Activated naive CD4-positive, alpha-beta T cell treated with Interleukin-2 at 50 U/mL for 16 hours (primary cell): ENCODE measurements around the gene FREM3.
"Not testable (repeated sequence)": the region's sequence is repeated elsewhere in the genome, so short reads cannot be mapped to it uniquely, and the experiment has no call there.

Experiments
- DNase-seq: peaks from one replicate; pipeline ENCODE4 v3.0.0-alpha.2; 2020

Gene FREM3

GRCh38 chr4:143700416-143701352 is at the start of gene FREM3:
Gene FREM3 (minus strand): TSS chr4:143700675. CDS start chr4:143700675, 0 bp downstream.
- no peak for DNase-seq

GRCh38 chr4:143745874-143746273 is 45.4 kb upstream of the FREM3 start:
- no peak for DNase-seq

DNA sequence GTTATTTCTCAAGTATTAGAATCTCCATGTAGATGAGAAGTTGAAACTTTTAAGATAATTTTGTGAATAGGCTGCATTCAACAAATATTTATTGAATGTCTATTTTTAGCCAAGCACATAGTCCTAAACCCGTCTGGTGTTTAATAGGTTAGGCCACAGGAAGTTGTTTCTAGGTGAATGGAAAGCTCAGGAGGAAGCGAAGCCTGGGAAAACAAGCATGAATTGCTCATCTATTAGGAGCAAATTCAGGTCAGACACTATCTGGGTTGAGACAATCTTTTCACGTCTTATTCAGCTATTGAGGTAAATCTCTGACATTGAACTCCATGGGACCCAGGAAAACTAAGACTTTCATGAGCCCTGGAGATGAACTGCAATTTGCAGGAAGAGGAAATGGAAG is 43.1 kb upstream of the FREM3 start:
- DNase-seq, result no peak

GRCh38 chr4:143742834-143743233 is 42.4 kb upstream of the FREM3 start:
- DNase-seq, result no peak

GRCh38 chr4:143736861-143737260 is 36.4 kb upstream of the FREM3 start:
- no peak for DNase-seq

GRCh38 chr4:143736061-143736460 is 35.6 kb upstream of the FREM3 start:
- DNase-seq, result not testable (repeated sequence)

- DNase-seq, result no peak
Measured at GRCh38 chr4:143728166-143728565, 27.7 kb upstream of the FREM3 start.

- no peak for DNase-seq
Measured at GRCh38 chr4:143726714-143727113, 26.2 kb upstream of the FREM3 start.

DNA sequence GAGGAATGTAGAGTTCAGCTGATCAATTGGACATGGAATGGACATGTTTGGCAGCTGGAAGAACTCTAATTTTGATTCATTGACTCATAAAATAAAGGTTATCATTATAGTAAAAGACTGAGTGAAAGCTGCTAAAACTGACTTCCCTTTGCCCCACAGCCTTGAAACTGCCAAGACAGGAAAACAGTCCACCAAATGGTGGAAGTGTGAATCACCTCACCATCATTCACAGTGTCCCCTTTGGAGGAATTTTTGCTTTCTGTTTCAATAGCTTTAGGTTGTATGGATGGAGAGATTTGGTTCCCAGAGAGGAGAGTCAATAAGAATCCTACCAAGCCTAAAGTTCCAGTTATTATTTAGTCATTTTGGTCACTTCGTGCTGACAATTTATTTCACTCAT is 20.8 kb upstream of the FREM3 start:
- no peak for DNase-seq

DNA sequence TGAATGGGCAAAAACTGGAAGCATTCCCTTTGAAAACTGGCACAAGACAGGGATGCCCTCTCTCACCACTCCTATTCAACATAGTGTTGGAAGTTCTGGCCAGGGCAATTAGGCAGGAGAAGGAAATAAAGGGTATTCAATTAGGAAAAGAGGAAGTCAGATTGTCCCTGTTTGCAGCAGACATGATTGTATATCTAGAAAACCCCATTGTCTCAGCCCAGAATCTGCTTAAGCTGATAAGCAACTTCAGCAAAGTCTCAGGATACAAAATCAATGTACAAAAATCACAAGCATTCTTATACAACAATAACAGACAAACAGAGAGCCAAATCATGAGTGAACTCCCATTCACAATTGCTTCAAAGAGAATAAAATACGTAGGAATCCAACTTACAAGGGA is 18.3 kb upstream of the FREM3 start:
- DNase-seq, result not testable (repeated sequence)

DNA sequence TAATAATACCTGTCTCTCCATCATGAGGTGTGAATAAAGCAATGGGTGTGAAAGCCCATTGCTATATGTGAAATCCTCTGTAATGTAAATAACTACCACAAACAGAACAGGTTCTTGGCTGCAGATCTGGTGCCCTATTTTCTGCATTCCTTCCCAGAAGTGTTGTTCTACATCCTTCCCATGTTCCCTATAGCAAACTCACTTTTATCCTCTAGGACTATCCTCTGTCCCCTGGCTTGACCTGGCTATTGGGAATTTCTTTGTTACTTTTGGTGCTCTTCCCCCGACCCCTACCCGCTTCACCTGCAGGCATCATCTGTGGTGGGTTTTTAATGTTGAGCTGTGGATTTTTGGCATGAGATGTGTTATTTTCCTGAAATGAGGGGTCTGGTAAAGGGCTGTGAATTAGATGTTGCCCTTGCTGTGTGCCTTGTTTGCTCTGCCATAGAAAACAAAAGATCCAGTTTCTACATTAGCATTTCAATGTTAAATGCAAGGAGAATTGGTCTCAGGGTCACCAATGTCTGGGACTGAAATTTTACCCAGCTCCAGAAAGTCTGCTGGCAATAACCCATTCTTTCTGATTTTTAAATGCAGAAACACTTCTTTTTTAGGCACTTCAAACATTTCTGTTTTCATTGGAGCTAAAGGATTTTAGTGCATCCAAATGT is 13.6 kb upstream of the FREM3 start:
- no peak for DNase-seq

DNA sequence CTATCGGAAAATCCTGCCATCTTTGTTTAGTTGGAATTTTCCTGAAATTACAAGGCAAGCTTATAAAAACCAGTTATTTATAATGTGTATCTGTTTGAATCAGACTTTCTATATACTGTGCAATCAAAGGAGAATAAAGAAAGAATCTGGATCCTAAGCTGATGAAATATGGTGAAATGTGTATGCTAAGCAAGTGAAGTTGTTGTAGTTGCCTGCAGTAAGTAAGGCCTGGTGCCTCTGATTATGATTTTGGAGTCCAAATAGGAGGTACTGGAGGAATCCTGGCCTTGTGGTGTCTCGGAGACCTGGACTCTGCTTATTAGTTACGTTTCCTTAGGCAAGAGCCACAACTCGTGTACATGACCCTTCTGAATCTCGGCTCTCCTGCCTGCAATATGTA is 13.1 kb upstream of the FREM3 start:
- no peak for DNase-seq

GRCh38 chr4:143712155-143712550 is 11.7 kb upstream of the FREM3 start:
- no peak for DNase-seq

DNA sequence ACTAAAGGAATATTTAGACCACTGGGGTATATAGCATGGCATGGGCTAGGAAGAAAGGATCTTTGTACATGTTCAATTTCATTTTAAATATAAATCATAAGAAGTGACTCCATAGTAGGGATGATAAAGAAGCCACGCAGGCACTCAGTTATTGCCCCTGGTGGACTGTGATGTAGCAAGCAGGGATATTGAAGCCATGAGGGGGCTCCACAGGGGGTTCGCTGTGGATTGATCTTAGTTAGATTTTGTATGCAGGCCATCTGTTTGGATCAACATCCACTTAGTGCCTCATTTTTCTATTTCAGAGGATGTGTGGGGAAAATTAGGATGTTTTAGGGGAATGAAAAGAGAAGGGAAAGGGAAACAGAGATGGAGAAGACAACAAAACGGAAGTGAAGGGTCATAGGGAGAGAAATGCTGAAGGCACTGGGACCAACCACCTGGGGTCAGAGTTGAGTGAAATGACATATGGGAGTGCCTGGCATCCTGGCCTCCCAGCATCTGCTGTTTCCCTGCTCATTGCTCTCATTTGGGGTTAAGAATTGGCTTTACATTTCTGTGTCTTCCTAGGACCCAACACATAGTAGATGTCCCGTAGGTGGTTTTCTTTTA is 11.2 kb upstream of the FREM3 start:
- no peak for DNase-seq

- no peak for DNase-seq
Measured at GRCh38 chr4:143701365-143701764, 890 bp upstream of the FREM3 start.

- no peak for DNase-seq
Measured at GRCh38 chr4:143700046-143700415, 444 bp downstream of the FREM3 start.

- DNase-seq, result no peak
Measured at GRCh38 chr4:143699331-143700045, 987 bp downstream of the FREM3 start.

GRCh38 chr4:143693856-143694255 is 6.6 kb downstream of the FREM3 start:
- DNase-seq, result no peak

- DNase-seq, result no peak
Measured at GRCh38 chr4:143692241-143692640, 8.2 kb downstream of the FREM3 start.

DNA sequence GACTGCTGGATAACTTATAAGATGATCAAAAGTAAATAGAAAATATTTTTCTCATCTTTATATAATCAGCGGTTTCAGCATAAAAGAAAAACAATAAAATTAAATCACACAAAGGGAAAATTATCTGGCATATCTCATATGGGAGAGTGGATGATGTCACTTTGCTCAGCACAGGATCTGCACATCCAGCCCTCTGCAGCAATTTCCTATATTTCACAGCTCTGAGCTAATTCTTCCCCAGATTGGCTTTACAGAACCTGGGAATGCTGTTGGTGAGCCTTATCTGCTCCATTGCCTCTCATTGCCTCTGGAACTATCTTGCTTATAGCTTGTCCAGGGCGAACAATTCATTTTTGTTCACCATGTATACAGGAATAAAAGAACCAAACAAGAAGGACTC is 21.0 kb downstream of the FREM3 start:
- no peak for DNase-seq

DNA sequence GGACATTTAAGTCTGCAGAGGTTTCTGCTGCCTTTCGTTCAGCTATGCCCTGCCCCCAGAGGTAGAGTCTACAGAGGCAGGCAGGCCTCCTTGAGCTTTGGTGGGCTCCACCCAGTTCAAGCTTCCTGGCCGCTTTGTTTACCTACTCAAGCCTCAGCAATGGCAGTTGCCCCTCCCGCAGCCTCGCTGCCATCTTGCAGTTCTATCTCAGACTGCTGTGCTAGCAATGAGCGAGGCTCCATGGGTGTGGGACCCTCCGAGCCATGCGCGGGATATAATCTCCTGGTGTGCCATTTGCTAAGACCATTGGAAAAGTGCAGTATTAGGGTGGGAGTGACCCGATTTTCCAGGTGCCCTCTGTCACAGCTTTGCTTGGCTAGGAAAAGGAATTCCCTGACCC is 26.8 kb downstream of the FREM3 start:
- DNase-seq, result not testable (repeated sequence)

GRCh38 chr4:143668930-143669552 is 31.4 kb downstream of the FREM3 start:
- no peak for DNase-seq

GRCh38 chr4:143667461-143667860 is 33.0 kb downstream of the FREM3 start:
- DNase-seq, result no peak
